AG04450 (cell line): ENCODE results near the gene OPN4. TPM values are rescaled to one million over a fixed set of nuclear protein-coding genes. Genes with fewer than 3 reads are reported as not detected.

ENCODE experiments used
- CTCF ChIA-PET: fragments of 300-600, 350-600 bp; formaldehyde crosslinking; extraction: SDS; loops from one replicate; lab custom pipeline; 2022; ENCODE audit warnings: antibody characterized with exemption, inconsistent platforms; lab: Charles Lee
- POLR2A ChIA-PET: fragments of 350-600 bp; formaldehyde crosslinking; extraction: SDS; loops from one replicate; lab custom pipeline; 2021; ENCODE audit warnings: antibody characterized with exemption, inconsistent platforms; lab: Yijun Ruan, JAX
- DNase-seq: peaks from one replicate; pipeline ENCODE4 v3.0.0-alpha.2; 2011; ENCODE audit warnings: low read depth, low spot score
- H3K27ac ChIP-seq: one replicate; pipeline ENCODE4 v1.5.1; 2012; ENCODE audit warnings: low read depth, low read length, control low read depth
- H3K27me3 ChIP-seq: one replicate; pipeline ENCODE4 v1.6.0; 2012; ENCODE audit warnings: low read length; ENCODE audit not compliant: control insufficient read depth, insufficient read depth
- H3K4me3 ChIP-seq: 2 replicates; pipeline ENCODE4 v1.5.1; 2011; ENCODE audit warnings: mild to moderate bottlenecking, low read depth, low read length, control low read depth
- H3K9me3 ChIP-seq: 2 replicates; pipeline ENCODE4 v1.5.1; 2012; ENCODE audit warnings: low read length; ENCODE audit not compliant: control insufficient read depth, insufficient read depth
- polyA plus RNA-seq: library from polyadenylated mRNA; depleted of rRNA; stranded (reverse); fragments of >200 nt; gene quantifications from 2 replicates; pipeline ENCODE4 v1.2.3, GENCODE V29; 2011
- TF ChIP-seq, protein P1 (sequence below): IDR thresholded peaks from 2 replicates; pipeline ENCODE4 v1.5.1; 2011; ENCODE audit warnings: low read depth, low read length, control low read depth, inconsistent platforms

OPN4 gene
- polyA plus RNA-seq, 1 experiment = not detected

DNA sequence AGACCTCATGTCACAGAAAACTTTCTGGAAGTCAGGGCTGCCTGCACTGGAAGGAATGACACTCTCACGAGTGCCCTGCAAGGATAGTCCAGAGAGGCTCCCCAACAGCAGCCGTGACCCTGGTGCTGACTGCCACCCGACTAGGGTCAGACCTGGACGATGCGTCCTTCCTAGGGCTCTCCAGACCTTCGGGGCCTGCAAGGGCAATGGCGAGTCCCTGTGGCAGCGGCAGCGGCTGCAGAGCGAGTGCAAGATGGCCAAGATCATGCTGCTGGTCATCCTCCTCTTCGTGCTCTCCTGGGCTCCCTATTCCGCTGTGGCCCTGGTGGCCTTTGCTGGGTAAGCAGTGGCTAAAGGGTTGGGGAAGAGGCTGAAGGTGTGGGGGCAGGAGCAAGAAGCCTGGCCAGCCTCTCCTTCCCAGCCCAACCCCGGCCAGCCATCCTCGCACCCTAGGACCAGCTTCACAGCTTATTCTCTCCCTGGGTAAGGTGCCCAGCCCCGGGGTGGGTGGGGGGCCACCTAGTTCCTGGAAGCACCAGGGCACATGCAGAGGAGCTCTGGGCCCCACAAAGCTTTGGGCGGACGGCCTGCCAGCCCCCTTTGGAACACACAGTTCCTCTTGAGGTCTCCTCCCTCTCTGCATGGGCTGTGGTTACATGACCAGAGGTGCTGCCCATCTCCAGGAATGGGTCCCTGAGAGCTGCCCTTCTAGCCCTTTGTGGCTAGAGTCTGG lies 5.5 kb downstream of the OPN4 start:
- H3K9me3 ChIP-seq = no peaks in the 10 kb centered on the region
- CTCF ChIA-PET = interaction anchor here (0.6 kb wide), 1 partner anchor 98 kb away, joined by 3 read pairs; no protein-coding TSS in a partner anchor
- no peak overlapping the region for H3K4me3 ChIP-seq
- peaks cover 3% of the 10 kb centered on the region for H3K27me3 ChIP-seq
- DNase-seq = no peak
- no peak overlapping the region for H3K27ac ChIP-seq
- TF ChIP-seq, protein P1, sequence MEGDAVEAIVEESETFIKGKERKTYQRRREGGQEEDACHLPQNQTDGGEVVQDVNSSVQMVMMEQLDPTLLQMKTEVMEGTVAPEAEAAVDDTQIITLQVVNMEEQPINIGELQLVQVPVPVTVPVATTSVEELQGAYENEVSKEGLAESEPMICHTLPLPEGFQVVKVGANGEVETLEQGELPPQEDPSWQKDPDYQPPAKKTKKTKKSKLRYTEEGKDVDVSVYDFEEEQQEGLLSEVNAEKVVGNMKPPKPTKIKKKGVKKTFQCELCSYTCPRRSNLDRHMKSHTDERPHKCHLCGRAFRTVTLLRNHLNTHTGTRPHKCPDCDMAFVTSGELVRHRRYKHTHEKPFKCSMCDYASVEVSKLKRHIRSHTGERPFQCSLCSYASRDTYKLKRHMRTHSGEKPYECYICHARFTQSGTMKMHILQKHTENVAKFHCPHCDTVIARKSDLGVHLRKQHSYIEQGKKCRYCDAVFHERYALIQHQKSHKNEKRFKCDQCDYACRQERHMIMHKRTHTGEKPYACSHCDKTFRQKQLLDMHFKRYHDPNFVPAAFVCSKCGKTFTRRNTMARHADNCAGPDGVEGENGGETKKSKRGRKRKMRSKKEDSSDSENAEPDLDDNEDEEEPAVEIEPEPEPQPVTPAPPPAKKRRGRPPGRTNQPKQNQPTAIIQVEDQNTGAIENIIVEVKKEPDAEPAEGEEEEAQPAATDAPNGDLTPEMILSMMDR = no peak
- POLR2A ChIA-PET = no interaction called here

DNA sequence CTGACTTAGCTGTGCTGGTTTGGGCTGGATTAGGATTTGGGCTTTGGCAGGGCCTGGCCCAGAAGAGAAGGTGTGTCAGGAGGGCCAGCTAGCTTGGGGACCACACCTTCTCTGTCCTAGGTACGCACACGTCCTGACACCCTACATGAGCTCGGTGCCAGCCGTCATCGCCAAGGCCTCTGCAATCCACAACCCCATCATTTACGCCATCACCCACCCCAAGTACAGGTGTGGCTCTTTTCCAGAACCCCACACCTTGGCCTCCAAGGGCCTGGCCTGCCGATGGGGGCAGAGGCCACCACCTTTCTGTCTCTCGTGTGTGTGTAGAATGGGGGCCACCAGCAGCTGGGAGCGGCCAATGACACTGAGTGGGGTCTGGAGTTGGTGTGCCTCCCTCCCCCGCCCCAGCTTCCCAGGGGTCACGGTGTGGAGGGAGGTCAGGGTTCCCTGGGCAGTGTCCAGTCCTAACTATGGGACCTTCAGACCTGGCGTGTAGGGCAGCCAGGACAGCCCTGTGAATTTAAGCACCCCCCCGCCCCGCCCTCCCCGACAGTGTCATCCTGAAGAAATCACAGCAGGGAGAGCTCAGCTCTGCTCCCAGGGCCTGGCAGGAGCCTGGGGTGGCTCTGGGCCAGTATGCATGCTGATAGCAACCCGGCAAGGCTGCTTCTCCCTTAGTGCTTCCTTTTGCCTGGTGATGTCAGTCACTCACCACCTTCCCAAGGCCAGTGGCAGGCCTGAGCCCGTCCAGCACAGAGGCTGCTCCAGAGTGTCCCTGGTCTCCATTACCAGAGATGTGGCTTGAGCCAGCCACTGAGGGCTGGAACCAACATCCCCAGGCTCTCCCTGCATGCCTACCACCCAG lies 7.0 kb downstream of the OPN4 start:
- Histone ChIP-seq H3K4me3 (no peak overlapping the region), H3K9me3 (no peaks in the 10 kb centered on the region), H3K27me3 (peaks cover 3% of the 10 kb centered on the region), H3K27ac (no peak overlapping the region)
- POLR2A ChIA-PET = interaction anchor here (0.6 kb wide), 1 partner anchor 433 kb away, joined by 3 read pairs; the partner anchor contains the start of gene GLUD1
- CTCF ChIA-PET = interaction anchor here (0.6 to 0.7 kb wide), 2 partner anchors 35 to 68 kb away, joined by 3 to 15 read pairs; no protein-coding TSS in a partner anchor
- DNase-seq = no peak
- TF ChIP-seq, protein P1 = no peak

DNA sequence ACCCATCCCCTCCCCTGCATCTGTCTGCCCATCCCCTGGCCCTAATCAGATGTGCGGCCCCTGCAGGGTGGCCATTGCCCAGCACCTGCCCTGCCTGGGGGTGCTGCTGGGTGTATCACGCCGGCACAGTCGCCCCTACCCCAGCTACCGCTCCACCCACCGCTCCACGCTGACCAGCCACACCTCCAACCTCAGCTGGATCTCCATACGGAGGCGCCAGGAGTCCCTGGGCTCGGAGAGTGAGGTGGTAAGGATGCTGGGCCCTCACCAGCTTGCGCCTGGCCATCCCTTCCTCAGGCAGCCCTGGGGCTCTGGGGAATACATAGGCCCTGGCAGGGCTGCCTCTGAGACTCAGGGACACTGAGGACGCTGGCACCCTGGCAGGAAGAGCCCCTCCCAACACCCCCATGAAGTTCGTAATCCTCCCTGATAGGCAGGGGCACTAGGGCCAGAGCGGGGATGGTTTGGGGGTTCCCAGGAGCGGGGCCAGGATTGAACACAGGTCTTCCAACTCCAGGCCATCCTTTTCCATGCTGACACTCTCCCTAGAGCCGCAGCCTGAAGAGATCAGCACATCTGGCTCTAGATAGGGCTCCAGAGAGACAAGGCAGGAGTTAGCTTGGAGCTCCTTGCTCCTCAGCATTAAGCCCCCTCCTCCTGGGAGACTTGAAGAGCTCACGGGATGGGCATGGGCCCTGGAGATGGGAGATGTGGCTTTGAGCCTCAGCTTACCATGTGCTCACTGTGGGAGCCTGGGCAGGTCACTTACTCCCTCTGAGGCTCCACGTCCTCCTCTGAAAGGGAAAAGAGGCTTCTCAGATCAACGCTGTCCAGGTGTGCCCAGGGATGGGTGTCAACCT lies 8.1 kb downstream of the OPN4 start:
- TF ChIP-seq, protein P1 = no peak
- CTCF ChIA-PET = interaction anchor here (0.6 to 0.7 kb wide), 2 partner anchors 36 to 69 kb away, joined by 3 to 15 read pairs; no protein-coding TSS in a partner anchor
- Histone ChIP-seq H3K27ac (no peak overlapping the region), H3K4me3 (no peak overlapping the region), H3K9me3 (no peaks in the 10 kb centered on the region), H3K27me3 (peaks cover 3% of the 10 kb centered on the region)
- POLR2A ChIA-PET = interaction anchor here (0.6 kb wide), 1 partner anchor 432 kb away, joined by 3 read pairs; the partner anchor contains the start of gene GLUD1
- no peak for DNase-seq

DNA sequence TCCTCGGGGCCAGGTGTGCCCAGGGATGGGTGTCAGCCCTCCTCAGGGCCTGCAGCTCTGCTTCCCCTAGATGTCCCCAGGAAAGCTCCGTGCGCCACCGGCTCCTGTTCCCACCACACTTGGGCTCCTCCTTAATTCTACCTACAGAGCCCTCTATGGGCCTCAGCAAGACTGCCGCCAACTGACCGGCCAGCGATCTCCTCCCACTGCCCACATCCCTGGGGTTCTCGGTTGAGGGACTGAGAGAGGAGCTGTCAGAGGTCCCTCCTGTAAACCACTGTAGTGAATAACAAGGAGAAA lies 8.6 kb downstream of the OPN4 start:
- Histone ChIP-seq H3K4me3 (no peak overlapping the region), H3K27ac (no peak overlapping the region), H3K9me3 (no peaks in the 10 kb centered on the region), H3K27me3 (peaks cover 3% of the 10 kb centered on the region)
- TF ChIP-seq, protein P1 = no peak
- ChIA-PET POLR2A (no interaction called here), CTCF (interaction anchor here (1.7 kb wide), 1 partner anchor 21 kb away, joined by 4 read pairs; no protein-coding TSS in a partner anchor)
- no peak for DNase-seq
